Retina (tissue), 1 donor: ENCODE results near the gene TUBA1A.
A peak's percentile ranks its signal among the peaks of the same experiment; 100 is the strongest.
"Not testable (repeated sequence)": the region's sequence is repeated elsewhere in the genome, so short reads cannot be mapped to it uniquely, and the experiment has no call there.

Experiments used
- DNase-seq: peaks from one replicate; pipeline ENCODE4 v3.0.0-alpha.2; 2016

Gene TUBA1A

DNA sequence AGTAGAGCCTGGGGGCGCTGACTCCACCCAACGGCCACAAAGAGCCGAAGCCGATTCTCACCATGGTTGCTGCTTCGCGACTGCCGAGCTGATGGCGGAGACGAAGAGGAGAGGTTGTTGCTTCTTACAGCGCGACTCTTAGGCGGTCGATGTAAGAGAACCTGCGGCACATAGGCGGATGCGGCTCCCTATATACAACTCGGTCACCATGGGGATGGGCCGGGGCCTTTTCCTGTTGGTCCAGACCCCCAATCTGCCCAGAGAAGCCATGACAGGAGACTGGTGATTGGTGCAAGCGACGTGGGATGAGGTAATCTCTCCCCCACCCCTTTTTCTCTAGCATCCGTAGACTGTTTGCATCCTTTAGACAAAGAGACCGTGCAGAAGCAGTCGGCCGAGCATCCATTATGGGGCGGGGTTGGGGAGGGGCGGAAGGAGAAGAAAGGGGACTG, at the start of gene TUBA1A:
TUBA1A (minus strand) TSS at position 165 of the 452 bp plus-strand sequence; CDS start at position 64, 101 bp downstream.
- peak; percentile 95 for DNase-seq

DNA sequence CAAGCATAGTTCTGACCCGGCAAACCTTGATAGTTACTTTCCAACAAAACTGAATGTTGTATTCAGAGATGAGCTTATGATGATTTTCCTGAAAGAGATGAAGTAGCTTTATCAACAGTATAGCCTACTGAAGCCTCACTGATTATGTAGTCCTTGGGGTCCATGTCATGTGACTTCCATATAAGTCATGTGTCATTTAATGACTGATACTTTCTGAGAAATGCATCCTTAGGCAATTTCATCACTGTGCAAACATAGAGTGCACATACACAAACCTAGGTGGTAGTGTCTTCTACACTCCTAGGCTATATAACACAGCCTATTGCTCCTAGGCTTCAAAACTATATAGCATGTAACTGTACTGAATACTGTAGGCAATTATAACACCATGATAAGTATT, 47.5 kb upstream of the TUBA1A start:
- no peak for DNase-seq

DNA sequence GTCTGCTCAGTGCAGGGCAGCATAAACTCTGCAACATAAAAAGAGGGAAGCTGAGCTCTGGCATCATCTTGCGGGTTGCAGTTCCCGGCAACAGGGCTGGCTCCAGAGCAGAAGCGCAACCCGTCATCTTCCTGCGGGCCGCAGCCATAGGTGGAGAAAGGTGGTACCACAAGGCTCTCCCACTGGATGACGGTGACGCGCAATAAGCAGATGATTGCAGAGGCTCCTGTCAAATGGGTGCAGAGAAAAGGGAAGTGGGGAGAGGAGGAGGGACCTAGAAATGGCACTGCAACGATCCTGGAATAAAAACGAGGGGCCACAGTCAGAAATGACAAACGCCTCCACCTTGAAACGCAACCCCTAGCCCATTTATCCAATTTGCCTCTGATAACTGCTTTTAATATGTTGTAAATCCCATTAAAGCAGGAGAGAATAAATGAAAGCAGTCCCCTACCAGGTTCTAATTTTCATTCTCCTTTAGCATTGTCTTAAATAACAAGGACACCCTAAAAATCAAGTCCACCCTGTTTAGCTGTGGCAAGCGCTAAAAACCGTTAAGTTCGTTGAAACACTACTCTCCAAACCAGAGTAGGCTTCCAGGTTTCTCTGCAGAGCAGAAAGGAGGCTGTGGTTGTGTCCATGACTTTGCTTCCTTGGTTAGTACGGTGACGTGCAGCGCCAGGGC, 45.1 kb upstream of the TUBA1A start:
- peak; percentile 71 for DNase-seq

DNA sequence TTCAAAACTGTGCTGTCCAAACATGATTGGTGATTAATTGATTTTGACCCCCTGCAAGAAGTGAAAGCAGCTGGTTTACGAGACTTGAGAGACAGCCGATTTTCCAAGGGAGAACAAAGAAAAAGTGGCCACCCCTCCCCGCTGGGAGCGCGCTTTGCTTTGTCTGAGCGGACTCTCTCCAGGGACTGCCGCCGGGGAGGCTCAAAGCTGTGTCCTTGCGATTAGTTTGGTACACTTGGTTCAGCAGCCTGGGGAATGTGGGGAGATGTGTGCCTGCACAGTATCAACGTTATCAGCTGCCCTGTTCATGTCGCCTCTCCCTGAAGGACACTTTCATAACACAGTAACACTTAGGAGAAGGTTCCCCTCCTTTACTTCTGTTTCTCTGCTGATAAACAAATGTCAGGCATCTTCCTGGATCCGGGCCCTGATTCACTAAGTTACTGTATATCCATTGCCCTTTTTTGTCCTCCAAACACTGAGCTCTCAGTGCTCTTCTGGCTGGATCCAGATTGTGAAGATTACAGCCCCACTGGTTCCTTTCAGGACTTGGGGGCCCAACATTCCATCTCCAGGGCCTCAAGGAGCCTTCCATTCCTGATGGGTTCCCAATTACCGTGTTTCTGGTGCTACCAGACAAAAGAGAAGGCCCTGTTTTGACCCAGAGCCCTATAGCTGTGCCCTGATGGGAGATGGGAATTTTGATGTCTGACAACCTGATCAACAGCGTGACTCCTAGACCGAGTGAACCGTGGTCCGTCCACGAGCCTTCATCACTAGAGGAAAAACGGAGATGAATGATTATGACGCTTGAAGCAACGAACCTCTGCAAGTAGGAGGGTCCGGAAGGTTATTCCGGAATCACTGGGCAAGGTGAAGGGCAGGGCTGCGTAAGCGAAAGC, 44.3 kb upstream of the TUBA1A start:
- DNase-seq = peak; percentile 90

DNA sequence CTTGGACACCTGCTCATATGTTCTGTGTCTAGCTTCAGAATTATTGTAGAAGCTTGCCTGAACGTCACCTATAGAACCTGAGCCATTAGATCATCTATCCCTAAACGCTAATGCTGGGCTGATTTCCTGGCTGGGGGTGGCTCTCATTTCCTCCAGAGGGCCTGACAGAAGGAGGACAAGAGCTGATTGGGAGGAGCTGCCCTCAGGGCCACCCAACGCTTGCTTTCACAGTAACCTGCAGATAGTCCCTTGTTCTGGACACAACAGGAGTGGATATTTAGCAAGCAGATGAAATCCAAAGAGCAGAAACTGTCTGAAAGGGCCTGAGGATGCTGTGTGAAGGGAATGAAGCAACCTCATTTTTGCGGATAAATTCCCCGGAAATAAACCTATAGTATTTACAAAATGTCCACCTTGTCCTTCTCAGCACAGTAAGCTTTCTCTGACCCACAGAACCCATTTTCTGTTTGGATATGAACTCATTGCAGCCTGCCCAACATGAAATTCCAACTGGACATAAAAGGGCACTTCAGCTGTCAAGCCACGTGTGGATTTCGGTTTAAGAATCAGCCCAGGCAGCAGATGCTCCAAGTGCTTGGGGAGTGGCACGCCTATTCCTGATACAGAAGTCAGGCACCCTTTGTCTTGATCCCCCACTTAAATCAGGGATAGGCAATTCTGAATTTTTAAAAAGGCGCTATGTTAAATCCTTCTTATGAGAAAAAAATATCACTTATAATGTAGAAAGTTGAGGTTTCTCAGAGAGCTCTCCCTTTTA, 43.2 kb upstream of the TUBA1A start:
- DNase-seq = peak; percentile 71

DNA sequence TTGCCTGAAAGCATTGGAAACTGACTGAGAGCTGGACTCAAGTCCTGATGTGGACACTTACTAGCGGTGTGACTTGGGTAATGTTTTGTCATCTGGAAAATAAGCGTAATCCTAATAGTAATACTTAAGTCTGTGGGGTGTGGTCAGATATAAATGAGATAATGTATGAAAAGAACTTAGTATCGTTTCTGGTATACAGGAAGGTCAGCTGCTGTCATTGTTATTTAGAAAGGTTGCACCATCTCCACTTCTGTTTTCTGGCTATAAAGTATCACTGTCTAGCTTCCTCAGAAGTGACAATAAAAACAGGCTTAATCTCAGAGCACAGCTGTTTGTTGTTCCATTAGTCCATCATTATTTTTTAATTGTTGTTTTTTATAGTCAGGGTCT, 41.9 kb upstream of the TUBA1A start:
- no peak for DNase-seq

DNA sequence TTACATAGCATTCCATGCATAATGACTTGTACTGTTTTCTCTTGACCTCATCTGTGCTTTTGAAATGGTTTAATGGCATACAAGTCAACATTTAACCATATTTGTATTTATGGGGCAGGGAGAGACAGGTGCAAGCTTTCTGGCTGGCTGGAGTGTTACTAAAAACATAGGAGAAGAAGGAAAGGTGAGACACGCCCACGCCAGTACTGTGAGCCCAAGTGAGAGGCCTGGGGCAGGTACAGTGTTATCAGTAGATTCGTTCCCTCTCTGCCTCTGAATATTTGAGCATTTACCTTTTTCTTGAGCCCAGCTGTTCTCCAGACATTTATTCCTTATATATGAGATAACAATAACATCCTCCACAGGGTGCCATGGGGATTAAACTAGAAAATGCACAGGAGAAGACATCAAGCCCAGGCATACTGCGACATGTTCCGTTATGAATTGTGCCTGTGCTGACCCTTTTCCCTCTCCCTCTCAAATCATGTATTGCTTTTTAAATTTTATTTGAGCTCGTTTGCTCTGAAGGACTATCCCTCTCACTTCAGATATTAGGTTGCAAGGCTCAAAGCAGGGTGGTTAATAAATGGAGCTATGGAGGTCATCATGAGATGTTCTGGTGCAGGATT, 41.4 kb upstream of the TUBA1A start:
- DNase-seq = peak; percentile 21

DNA sequence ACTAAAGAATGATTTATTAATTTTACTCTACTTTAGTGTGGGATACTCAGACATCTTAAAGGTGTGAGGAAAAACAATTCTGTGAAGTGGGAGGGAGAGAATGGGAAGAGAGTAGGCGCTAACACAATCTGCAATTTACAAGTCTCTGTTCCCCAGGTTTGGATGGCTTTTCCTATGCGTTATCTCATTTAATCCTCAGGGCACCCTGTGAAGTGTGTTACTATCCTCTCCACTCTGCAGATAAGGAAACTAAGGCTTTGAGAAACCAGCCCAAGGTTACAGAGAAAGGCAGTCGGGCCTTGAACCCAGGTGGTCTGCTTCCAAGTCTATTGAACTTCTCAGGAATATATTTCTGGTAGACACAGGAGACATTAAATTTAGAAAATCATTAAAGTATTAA, 39.8 kb upstream of the TUBA1A start:
- peak; percentile 30 for DNase-seq

DNA sequence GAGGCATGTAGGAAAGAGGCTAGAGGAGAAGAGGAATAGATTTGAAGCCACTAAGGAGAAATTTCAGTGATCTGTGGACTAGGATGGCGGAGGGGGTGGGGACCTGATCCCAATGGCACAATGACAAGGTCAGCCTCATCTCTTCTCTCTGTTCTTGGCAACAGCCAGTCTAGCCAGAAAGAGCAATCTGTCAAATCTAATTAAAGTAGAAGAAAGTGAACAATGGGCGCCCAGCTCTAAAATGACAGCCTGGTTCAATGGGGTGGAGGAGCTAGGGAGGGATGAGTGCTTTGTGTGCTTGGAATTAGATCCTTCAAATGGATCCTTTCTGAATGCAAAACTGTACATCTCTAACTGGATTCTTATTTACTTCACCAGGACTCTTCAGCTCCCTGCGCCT, 38.8 kb upstream of the TUBA1A start:
- peak; percentile 92 for DNase-seq

DNA sequence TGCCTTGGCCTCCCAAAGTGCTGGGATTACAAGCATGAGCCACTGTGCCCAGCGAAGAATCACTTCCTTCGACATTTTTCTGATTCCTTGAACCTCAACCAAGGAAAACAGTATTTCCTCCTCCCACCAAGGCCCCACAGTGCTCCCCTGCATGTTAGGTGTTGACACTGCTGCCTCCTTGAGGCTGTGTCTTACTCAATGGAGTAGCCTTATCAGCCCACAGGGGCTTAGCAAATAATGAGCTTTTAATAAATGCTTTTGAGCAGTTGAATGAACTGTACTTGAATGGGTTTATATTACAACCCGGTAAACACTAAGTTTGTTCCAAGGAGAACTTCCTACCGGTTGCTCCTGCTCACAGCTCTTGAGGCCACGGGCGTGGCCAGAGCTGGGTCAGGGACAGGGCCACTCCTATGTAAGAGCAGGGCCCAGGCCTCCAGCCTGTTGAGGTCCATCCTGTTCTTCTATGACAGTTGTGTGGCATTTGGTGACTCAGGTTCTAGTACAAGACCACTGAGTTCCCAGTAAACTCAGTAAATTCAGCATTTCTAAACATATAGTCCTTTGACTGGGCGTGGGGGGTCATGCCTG, 36.8 kb upstream of the TUBA1A start:
- no peak for DNase-seq

DNA sequence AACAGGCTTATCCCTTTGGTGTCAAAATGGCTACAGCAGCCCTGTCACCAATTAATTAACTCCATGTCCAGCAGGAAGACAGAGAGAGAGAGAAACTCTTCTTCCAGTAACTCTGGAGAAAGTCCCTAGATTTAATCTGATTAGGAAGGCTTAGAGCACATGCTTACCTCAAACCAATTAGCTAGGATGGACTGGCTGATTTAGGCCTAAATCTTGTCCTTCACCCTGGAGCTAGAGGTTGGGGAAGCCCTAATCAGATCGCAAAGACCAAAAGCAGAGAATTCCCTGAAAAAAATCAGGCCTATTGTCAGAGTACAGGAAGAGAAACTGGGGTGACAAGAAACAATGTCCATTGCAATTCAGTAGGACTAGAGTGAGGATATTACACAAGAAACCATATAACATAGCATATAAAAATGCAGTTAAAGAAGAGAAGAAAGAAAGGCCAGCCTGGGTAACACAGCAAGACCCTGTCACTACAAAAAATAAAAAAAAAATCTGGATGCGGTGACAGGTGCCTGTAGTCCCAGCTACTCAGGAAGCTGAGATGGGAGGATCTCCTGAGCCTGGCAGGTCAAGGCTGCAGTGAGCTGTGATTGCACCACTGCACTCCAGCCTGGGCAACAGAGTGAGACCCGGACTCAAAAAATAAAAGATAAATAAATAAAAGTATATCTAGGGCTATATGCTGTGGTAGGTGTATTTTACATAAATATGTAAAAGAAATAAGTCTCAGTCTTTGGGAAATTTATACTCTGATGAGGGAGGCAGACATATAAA, 34.9 kb upstream of the TUBA1A start:
- peak; percentile 19 for DNase-seq

DNA sequence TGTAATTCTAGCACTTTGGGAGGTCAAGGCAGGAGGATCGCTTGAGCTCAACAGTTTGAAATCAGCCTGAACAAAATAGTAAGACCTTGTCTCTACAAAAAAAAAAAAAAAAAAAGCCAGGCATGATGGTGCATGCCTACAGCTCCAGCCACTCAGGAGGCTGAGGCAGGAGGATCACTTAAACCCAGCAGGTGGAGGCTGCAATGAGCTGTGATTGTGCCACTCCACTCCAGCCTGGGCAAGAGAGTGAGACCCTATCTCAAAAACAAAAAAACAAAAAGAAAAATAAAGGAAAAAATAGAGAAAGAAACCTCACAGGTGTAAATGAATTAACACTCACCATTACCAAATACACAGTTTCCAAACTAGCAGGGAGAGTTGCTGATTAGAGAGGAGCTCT, 34.2 kb upstream of the TUBA1A start:
- DNase-seq = no peak

DNA sequence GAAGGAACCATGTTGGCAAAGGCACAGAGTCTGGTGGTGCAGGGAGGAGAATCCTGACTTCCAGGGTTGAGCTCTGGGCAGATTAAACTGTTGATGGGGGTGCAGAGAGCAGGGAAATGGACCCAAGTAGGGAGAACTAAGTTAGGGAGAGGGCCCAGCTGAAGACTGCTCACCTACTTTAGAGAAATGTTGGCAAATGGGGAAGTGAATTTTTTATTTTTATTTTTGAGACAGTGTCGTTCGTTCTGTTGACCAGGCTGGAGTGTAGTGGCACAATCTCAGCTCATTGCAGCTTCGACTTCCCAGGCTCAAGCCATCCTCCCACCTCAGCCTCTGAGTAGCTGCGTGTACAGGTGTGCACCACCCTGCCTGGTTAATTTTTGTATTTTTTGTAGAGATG, 32.1 kb upstream of the TUBA1A start:
- DNase-seq = no peak

DNA sequence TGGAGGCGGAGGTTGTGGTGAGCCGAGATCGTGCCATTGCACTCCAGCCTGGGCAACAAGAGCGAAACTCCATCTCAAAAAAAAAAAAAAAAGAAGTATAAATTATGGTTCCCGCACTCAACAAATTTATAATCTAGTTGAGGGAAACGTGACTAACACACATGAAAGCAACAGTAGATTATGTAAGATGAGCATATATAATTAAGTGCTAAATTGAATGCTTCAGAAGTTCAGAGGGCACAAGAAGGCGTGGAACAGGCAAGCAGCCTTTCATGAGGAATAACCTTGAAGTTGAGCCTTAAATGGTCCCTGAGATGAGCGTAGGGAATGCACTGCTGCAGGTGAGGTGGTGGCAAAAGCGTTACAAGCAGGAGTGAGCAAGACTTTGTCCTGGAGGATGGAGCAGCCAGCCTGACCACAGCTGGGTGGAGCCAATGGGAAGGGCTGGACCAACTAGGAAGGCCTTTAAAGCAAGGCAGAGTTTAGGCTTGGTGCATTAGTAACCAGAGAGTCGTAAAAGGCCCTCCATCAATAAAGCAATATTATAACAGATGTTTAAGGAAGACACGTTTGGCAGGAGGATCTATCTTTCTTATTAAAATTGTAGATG, 30.6 kb upstream of the TUBA1A start:
- DNase-seq = no peak

DNA sequence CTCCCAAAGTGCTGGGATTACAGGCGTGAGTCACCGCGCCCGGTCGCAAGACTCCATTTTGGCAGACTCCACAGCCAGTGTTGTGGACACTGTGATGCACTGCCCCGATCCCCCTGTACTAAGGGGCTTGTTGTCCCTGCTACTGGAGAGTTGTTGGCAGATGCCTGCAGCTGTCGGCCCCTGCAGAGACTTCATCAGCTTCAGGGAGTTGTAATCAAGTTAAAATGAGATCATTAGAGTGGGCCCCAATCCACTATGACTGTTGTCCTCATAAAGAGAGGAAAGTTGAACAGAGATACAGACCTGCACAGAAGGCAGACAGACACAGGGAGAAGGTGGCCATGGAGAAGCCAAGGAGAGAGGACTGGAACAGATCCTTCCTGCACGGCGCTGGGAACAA, 23.7 kb upstream of the TUBA1A start:
- DNase-seq = peak; percentile 40

DNA sequence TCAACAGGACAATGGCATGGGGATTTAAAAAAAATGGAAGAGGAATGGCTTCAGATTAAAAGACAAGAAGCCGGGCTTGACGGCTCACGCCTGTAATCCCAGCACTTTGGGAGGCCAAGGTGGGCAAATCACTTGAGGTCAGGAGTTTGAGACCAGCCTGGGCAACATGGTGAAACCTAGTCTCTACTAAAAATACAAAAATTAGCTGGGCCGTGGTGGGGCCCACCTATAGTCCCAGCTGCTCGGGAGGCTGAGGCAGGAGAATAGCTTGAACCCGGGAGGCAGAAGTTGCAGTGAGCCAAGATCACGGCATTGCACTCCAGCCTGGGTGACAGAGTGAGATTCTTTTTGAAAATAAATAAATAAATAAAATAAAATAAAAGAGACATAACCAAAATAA, 21.8 kb upstream of the TUBA1A start:
- DNase-seq = not testable (repeated sequence)

DNA sequence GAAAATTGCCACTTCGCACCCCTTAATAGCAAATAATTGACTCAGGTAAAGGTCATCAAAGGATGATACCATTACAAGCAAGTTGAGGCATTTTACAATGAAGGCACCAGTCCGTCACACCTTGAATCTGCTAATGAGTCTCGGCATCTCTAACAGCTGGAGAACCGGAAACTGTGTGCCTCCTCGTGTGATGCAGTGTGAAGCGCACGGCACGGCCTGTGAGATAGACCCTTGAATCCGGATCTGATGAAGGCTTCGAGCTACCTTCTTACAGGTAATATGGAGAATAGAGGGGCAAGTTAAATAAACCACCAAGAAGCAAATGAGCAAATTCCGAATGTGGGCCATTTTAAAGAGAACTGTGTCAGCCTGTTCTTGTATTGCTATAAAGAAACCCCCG, 19.8 kb upstream of the TUBA1A start:
- peak; percentile 40 for DNase-seq

DNA sequence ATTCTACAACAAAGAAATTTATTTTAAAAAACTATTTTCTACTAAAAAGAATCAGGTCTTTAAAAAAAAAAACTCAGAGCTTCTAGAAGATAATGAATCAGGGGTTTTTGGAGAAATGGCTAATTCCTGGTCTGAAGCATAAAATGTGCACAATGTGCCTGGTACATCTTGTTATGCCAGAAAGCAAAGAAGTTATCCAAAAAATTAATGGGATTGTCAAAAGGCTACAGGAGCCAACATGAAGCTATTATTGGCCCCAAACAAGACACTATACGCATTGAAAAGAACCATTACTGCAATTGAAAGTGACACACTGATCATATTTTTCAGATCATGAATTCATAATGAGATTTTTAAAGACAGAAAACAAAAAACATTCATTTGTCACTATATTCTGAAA, 19.3 kb upstream of the TUBA1A start:
- DNase-seq = no peak

DNA sequence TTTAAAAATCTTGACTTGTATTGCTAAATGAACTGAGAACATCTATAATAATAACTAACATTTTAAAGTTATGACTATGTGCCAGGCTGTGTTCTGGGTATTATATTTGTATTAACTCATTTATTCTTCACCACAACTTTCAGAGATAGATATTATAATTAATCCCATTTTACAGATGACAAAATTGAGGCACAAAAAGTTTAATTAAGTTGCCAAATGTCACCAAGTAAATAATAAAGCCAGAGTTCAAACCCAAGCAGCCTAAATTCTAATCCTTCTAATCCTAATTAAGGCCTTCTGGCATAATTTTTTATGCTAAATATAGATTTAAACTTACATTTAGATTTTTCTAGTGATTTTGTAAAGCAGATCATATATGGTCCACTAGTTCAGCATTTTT, 17.5 kb upstream of the TUBA1A start:
- DNase-seq = no peak

DNA sequence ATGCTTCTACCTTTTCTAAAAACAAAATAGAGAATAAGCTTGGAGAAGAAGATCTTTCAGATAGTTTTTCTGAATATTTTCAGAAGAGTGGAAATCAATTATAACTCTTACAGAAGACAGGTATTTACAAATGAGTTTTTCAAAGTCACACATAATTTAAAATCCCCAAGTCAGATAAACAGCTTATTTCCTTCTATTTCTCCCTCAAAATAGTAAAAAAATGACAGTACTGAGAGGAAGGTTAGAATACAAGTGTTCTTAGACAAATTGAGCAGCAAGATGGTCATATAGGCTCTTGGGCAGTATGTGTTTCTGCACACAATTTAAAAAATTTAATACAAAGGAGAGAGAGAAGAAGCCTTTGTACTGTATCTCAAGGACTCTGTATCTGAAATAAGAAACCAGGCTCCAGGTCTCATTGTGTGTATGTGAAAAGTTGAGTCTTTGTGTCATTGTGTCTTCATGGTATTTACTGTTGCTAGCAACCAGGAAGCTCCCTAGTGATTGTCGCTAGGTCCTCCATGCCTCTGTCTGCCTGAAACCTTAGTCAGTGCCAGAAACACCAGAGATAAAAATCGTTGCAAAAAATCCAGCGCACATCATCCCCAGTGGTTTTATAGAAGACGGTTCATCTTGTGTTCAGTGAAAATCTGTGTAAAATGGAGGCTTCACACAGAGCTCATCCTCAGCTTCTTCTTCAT, 12.9 kb upstream of the TUBA1A start:
- DNase-seq = peak; percentile 43
